SJCRH30 (cell line): ENCODE data around the gene FAAH. TPM values are rescaled to one million over a fixed set of nuclear protein-coding genes. Genes with fewer than 3 reads are reported as not detected.

Source experiments
- DNase-seq, 2 experiments: peaks; one replicate each; pipeline ENCODE4 v3.0.0-alpha.2; 2015 to 2020
- H3K27ac ChIP-seq: fragments of 250-450 bp; sonication (Bioruptor Pico); 2 replicates; pipeline ENCODE4 v1.5.1; 2020; ENCODE audit warnings: mild to moderate bottlenecking, moderate library complexity
- H3K27me3 ChIP-seq: fragments of 250-450 bp; sonication (Bioruptor Pico); 2 replicates; pipeline ENCODE4 v1.5.1; 2020; ENCODE audit warnings: mild to moderate bottlenecking, moderate library complexity
- H3K36me3 ChIP-seq: fragments of 250-450 bp; sonication (Bioruptor Pico); 2 replicates; pipeline ENCODE4 v1.5.1; 2020; ENCODE audit warnings: mild to moderate bottlenecking, moderate library complexity
- H3K4me1 ChIP-seq: fragments of 250-450 bp; sonication (Bioruptor Pico); 2 replicates; pipeline ENCODE4 v1.5.1; 2020; ENCODE audit warnings: mild to moderate bottlenecking, moderate library complexity
- H3K4me3 ChIP-seq: fragments of 250-450 bp; sonication (Bioruptor Pico); 2 replicates; pipeline ENCODE4 v1.5.1; 2020; ENCODE audit warnings: mild to moderate bottlenecking, moderate library complexity
- H3K9me3 ChIP-seq: fragments of 250-450 bp; sonication (Bioruptor Pico); replicated peaks from 2 replicates; pipeline ENCODE4 v1.5.1; 2020; ENCODE audit warnings: mild to moderate bottlenecking, moderate library complexity
- total RNA-seq: library from RNA; depleted of rRNA; stranded (reverse); fragments of >200 nt; shearing (Covaris generic); gene quantifications from 2 replicates; pipeline ENCODE4 v1.2.3, GENCODE V29; 2014

The FAAH gene
- total RNA-seq, 1 experiment from 2014 or later, result 0.34 TPM

- no peak for DNase-seq
- Histone ChIP-seq H3K4me1 (no peaks in the 10 kb centered on the region), H3K27me3 (peaks cover 13% of the 10 kb centered on the region; the same call in 1 of the 2 replicates), H3K9me3 (no peaks in the 10 kb centered on the region), H3K4me3 (no peak overlapping the region), H3K36me3 (no peaks in the 10 kb centered on the region), H3K27ac (no peak overlapping the region)
Measured at GRCh38 chr1:46422261-46422871, 28.2 kb downstream of the FAAH start.

- H3K36me3 ChIP-seq, result no peaks in the 10 kb centered on the region
- no peak for DNase-seq
- H3K4me1 ChIP-seq, result no peaks in the 10 kb centered on the region
- H3K27ac ChIP-seq, result no peak overlapping the region
- no peaks in the 10 kb centered on the region for H3K9me3 ChIP-seq
- peaks cover 13% of the 10 kb centered on the region; the same call in 1 of the 2 replicates for H3K27me3 ChIP-seq
- no peak overlapping the region for H3K4me3 ChIP-seq
Measured at GRCh38 chr1:46423574-46424240, 29.6 kb downstream of the FAAH start.

GRCh38 chr1:46424730-46425129, 30.6 kb downstream of the FAAH start:
- no peaks in the 10 kb centered on the region for H3K4me1 ChIP-seq
- H3K9me3 ChIP-seq, result no peaks in the 10 kb centered on the region
- H3K4me3 ChIP-seq, result no peak overlapping the region
- no peaks in the 10 kb centered on the region for H3K36me3 ChIP-seq
- DNase-seq, result no peak
- no peak overlapping the region for H3K27ac ChIP-seq
- H3K27me3 ChIP-seq, result peaks cover 15% of the 10 kb centered on the region; the same call in 1 of the 2 replicates

GRCh38 chr1:46425726-46426125, 31.6 kb downstream of the FAAH start:
- no peak for DNase-seq
- Histone ChIP-seq H3K27ac (no peak overlapping the region), H3K36me3 (no peaks in the 10 kb centered on the region), H3K4me3 (no peak overlapping the region), H3K4me1 (no peaks in the 10 kb centered on the region), H3K9me3 (no peaks in the 10 kb centered on the region), H3K27me3 (peaks cover 15% of the 10 kb centered on the region; the same call in 1 of the 2 replicates)

- Histone ChIP-seq H3K4me1 (no peaks in the 10 kb centered on the region), H3K9me3 (no peaks in the 10 kb centered on the region), H3K36me3 (no peaks in the 10 kb centered on the region), H3K4me3 (no peak overlapping the region), H3K27me3 (peaks cover 18% of the 10 kb centered on the region; the same call in 1 of the 2 replicates), H3K27ac (no peak overlapping the region)
- DNase-seq, result no peak
Measured at GRCh38 chr1:46427541-46427940, 33.4 kb downstream of the FAAH start.

GRCh38 chr1:46429436-46429835, 35.3 kb downstream of the FAAH start:
- Histone ChIP-seq H3K36me3 (no peaks in the 10 kb centered on the region), H3K4me1 (no peaks in the 10 kb centered on the region), H3K9me3 (no peaks in the 10 kb centered on the region), H3K27me3 (peaks cover 18% of the 10 kb centered on the region; the same call in 1 of the 2 replicates), H3K27ac (no peak overlapping the region), H3K4me3 (no peak overlapping the region)
- no peak for DNase-seq

GRCh38 chr1:46431695-46432094, 37.6 kb downstream of the FAAH start:
- H3K4me1 ChIP-seq, result no peaks in the 10 kb centered on the region
- H3K27me3 ChIP-seq, result peaks cover 13% of the 10 kb centered on the region; the same call in 1 of the 2 replicates
- DNase-seq, result no peak
- H3K27ac ChIP-seq, result no peak overlapping the region
- no peaks in the 10 kb centered on the region for H3K36me3 ChIP-seq
- no peaks in the 10 kb centered on the region for H3K9me3 ChIP-seq
- H3K4me3 ChIP-seq, result no peak overlapping the region

- Histone ChIP-seq H3K27ac (no peak overlapping the region), H3K27me3 (peaks cover 13% of the 10 kb centered on the region; the same call in 1 of the 2 replicates), H3K4me3 (no peak overlapping the region), H3K9me3 (no peaks in the 10 kb centered on the region), H3K4me1 (no peaks in the 10 kb centered on the region), H3K36me3 (no peaks in the 10 kb centered on the region)
- DNase-seq, result no peak
Measured at GRCh38 chr1:46432781-46433327, 38.7 kb downstream of the FAAH start.

GRCh38 chr1:46434358-46434757, 40.2 kb downstream of the FAAH start:
- no peaks in the 10 kb centered on the region for H3K4me1 ChIP-seq
- H3K9me3 ChIP-seq, result no peaks in the 10 kb centered on the region
- H3K27me3 ChIP-seq, result peaks cover 13% of the 10 kb centered on the region; the same call in 1 of the 2 replicates
- H3K27ac ChIP-seq, result no peak overlapping the region
- DNase-seq, result no peak
- no peaks in the 10 kb centered on the region for H3K36me3 ChIP-seq
- H3K4me3 ChIP-seq, result no peak overlapping the region

- H3K27ac ChIP-seq, result no peak overlapping the region
- H3K4me3 ChIP-seq, result no peak overlapping the region
- no peaks in the 10 kb centered on the region for H3K9me3 ChIP-seq
- no peaks in the 10 kb centered on the region for H3K4me1 ChIP-seq
- no peak for DNase-seq
- no peaks in the 10 kb centered on the region for H3K27me3 ChIP-seq
- H3K36me3 ChIP-seq, result no peaks in the 10 kb centered on the region
Measured at GRCh38 chr1:46436844-46437243, 42.7 kb downstream of the FAAH start.

- Histone ChIP-seq H3K36me3 (no peaks in the 10 kb centered on the region), H3K27ac (no peak overlapping the region), H3K4me1 (no peaks in the 10 kb centered on the region), H3K4me3 (no peak overlapping the region), H3K27me3 (no peaks in the 10 kb centered on the region; the same call in 1 of the 2 replicates), H3K9me3 (no peaks in the 10 kb centered on the region)
- no peak for DNase-seq
Measured at GRCh38 chr1:46437723-46438122, 43.6 kb downstream of the FAAH start.

GRCh38 chr1:46438346-46438745, 44.2 kb downstream of the FAAH start:
- DNase-seq, result no peak
- H3K9me3 ChIP-seq, result no peaks in the 10 kb centered on the region
- no peak overlapping the region for H3K4me3 ChIP-seq
- peaks cover 3% of the 10 kb centered on the region for H3K27me3 ChIP-seq
- no peaks in the 10 kb centered on the region for H3K36me3 ChIP-seq
- H3K27ac ChIP-seq, result no peak overlapping the region
- no peaks in the 10 kb centered on the region for H3K4me1 ChIP-seq

GRCh38 chr1:46440478-46440877, 46.4 kb downstream of the FAAH start:
- Histone ChIP-seq H3K4me1 (no peaks in the 10 kb centered on the region), H3K9me3 (no peaks in the 10 kb centered on the region), H3K36me3 (no peaks in the 10 kb centered on the region), H3K27me3 (peaks cover 21% of the 10 kb centered on the region), H3K27ac (no peak overlapping the region), H3K4me3 (no peak overlapping the region)
- no peak for DNase-seq

- DNase-seq, result peak; percentile 82 to 86
- H3K27me3 ChIP-seq, result peaks cover 26% of the 10 kb centered on the region
- H3K36me3 ChIP-seq, result no peaks in the 10 kb centered on the region
- H3K4me1 ChIP-seq, result no peaks in the 10 kb centered on the region
- no peak overlapping the region for H3K4me3 ChIP-seq
- no peak overlapping the region for H3K27ac ChIP-seq
- H3K9me3 ChIP-seq, result no peaks in the 10 kb centered on the region
Measured at GRCh38 chr1:46442317-46443161, 48.4 kb downstream of the FAAH start.

- DNase-seq, result no peak
- H3K27me3 ChIP-seq, result peaks cover 26% of the 10 kb centered on the region
Measured at GRCh38 chr1:46444466-46444865, 50.3 kb downstream of the FAAH start.

More at GRCh38 chr1:46444466-46444865, 50.3 kb downstream of the FAAH start:
- no peaks in the 10 kb centered on the region for H3K9me3 ChIP-seq
- H3K4me1 ChIP-seq, result no peaks in the 10 kb centered on the region
- no peak overlapping the region for H3K27ac ChIP-seq
- H3K4me3 ChIP-seq, result no peak overlapping the region
- no peaks in the 10 kb centered on the region for H3K36me3 ChIP-seq
